IMR-90 (cell line): ENCODE results near the gene ZNHIT1. TPM values are rescaled to one million over a fixed set of nuclear protein-coding genes. Genes with fewer than 3 reads are reported as not detected.
A peak's percentile ranks its signal among the peaks of the same experiment; 100 is the strongest.

Source experiments
- ATAC-seq: fragments of 200-7000 bp; cut with Tn5 transposase; 2 replicates; pipeline ENCODE4 v1.9.1; 2020; ENCODE audit warnings: low read depth, mild to moderate bottlenecking, moderate library complexity
- BruUV-seq: library from RNA; stranded (reverse); fragments of 400-500 nt; replicated peaks from 2 replicates; lab custom pipeline; 2021; lab: Mats Ljungman, UMichigan
- CTCF ChIA-PET: fragments of 300-600 bp; formaldehyde crosslinking; extraction: SDS; loops from one replicate; lab custom pipeline; 2021; ENCODE audit warnings: antibody characterized with exemption; lab: Yijun Ruan, JAX
- POLR2A ChIA-PET: fragments of 300-600 bp; sonication (Branson Sonifier 250); formaldehyde crosslinking; loops from one replicate; lab custom pipeline; 2022; ENCODE audit warnings: antibody characterized with exemption; ENCODE audit not compliant: unreplicated experiment; lab: Charles Lee
- DNase-seq: peaks from one replicate; pipeline ENCODE4 v3.0.0; 2013
- H2AFZ ChIP-seq: replicated peaks from 2 replicates; pipeline ENCODE3; 2013; ENCODE audit warnings: low read length, mild to moderate bottlenecking; ENCODE audit not compliant: poor library complexity
- H2AK5ac ChIP-seq: 2 replicates; pipeline ENCODE4 v1.6.1; 2013; ENCODE audit warnings: low read depth, low read length, inconsistent platforms
- H2AK9ac ChIP-seq: replicated peaks from 2 replicates; pipeline ENCODE3; 2013; ENCODE audit warnings: mild to moderate bottlenecking, low read depth, low read length, moderate library complexity; ENCODE audit not compliant: poor library complexity
- H2BK120ac ChIP-seq: 2 replicates; pipeline ENCODE4 v1.6.1; 2013; ENCODE audit warnings: low read depth, low read length, inconsistent platforms
- H2BK15ac ChIP-seq: 3 replicates; pipeline ENCODE4 v1.6.1; 2013; ENCODE audit warnings: low read depth, low read length, inconsistent platforms
- H2BK20ac ChIP-seq: 2 replicates; pipeline ENCODE4 v1.6.1; 2013; ENCODE audit warnings: low read depth, mild to moderate bottlenecking, inconsistent platforms, low read length, moderate library complexity
- H2BK5ac ChIP-seq: 2 replicates; pipeline ENCODE4 v1.6.1; 2013; ENCODE audit warnings: mild to moderate bottlenecking, low read depth, low read length, inconsistent platforms; ENCODE audit not compliant: poor library complexity, severe bottlenecking
- H3K14ac ChIP-seq: replicated peaks from 2 replicates; pipeline ENCODE4 v1.6.1; 2013; ENCODE audit warnings: low read depth, low read length, inconsistent platforms
- H3K18ac ChIP-seq: 2 replicates; pipeline ENCODE4 v1.6.1; 2013; ENCODE audit warnings: low read depth, low read length, control low read depth
- H3K23ac ChIP-seq: 2 replicates; pipeline ENCODE4 v1.6.1; 2013; ENCODE audit warnings: low read depth, low read length, inconsistent platforms
- H3K27ac ChIP-seq: 2 replicates; pipeline ENCODE4 v1.5.1; 2013; ENCODE audit warnings: mild to moderate bottlenecking, control low read depth, low read length; ENCODE audit not compliant: insufficient read depth
- H3K27me3 ChIP-seq: 2 replicates; pipeline ENCODE4 v1.6.1; 2013; ENCODE audit warnings: low read length; ENCODE audit not compliant: control insufficient read depth, insufficient read depth
- H3K36me3 ChIP-seq: 2 replicates; pipeline ENCODE4 v1.6.1; 2013; ENCODE audit warnings: low read length, mixed read lengths; ENCODE audit not compliant: control insufficient read depth, insufficient read depth
- H3K4ac ChIP-seq: 2 replicates; pipeline ENCODE4 v1.6.1; 2013; ENCODE audit warnings: low read depth, low read length, inconsistent platforms
- H3K4me1 ChIP-seq: 2 replicates; pipeline ENCODE4 v1.6.1; 2013; ENCODE audit warnings: low read length, mixed read lengths; ENCODE audit not compliant: control insufficient read depth, insufficient read depth
- H3K4me2 ChIP-seq: 2 replicates; pipeline ENCODE4 v1.6.1; 2013; ENCODE audit warnings: low read depth, mild to moderate bottlenecking, control low read depth, low read length, moderate library complexity
- H3K4me3 ChIP-seq: 2 replicates; pipeline ENCODE4 v1.5.1; 2013; ENCODE audit warnings: low read depth, mild to moderate bottlenecking, control low read depth, low read length, moderate library complexity; ENCODE audit not compliant: insufficient read depth
- H3K56ac ChIP-seq: 2 replicates; pipeline ENCODE4 v1.6.1; 2013; ENCODE audit warnings: low read length, inconsistent platforms; ENCODE audit not compliant: insufficient read depth; ENCODE audit errors: extremely low read depth
- H3K79me1 ChIP-seq, 2 experiments: 2 replicates each; pipeline ENCODE4 v1.6.1; 2013; ENCODE audit warnings: low read length in 2 of 2, inconsistent platforms in 1 of 2, low read depth in 1 of 2
- H3K9ac ChIP-seq: 2 replicates; pipeline ENCODE4 v1.6.1; 2013; ENCODE audit warnings: low read depth, low read length, control low read depth
- H3K9me1 ChIP-seq: 2 replicates; pipeline ENCODE4 v1.6.1; 2013; ENCODE audit warnings: low read length, inconsistent platforms; ENCODE audit not compliant: insufficient read depth
- H3K9me3 ChIP-seq: 2 replicates; pipeline ENCODE4 v1.6.1; 2013; ENCODE audit warnings: low read length; ENCODE audit not compliant: control insufficient read depth, insufficient read depth
- H4K20me1 ChIP-seq: 2 replicates; pipeline ENCODE4 v1.6.1; 2013; ENCODE audit warnings: low read length, inconsistent platforms; ENCODE audit not compliant: insufficient read depth
- H4K5ac ChIP-seq: 2 replicates; pipeline ENCODE4 v1.6.1; 2013; ENCODE audit warnings: mild to moderate bottlenecking, low read depth, low read length, control low read depth
- H4K8ac ChIP-seq, 2 experiments: 2 replicates each; pipeline ENCODE4 v1.6.1; 2013; ENCODE audit warnings: low read depth in 2 of 2, low read length in 2 of 2, control low read depth in 1 of 2, inconsistent platforms in 1 of 2
- H4K91ac ChIP-seq: 2 replicates; pipeline ENCODE4 v1.6.1; 2013; ENCODE audit warnings: low read depth, low read length, inconsistent platforms; ENCODE audit not compliant: insufficient read depth
- BHLHE40 ChIP-seq: fragments of 150-350 bp; IDR thresholded peaks from 2 replicates; pipeline ENCODE4 v1.6.1; 2016; ENCODE audit warnings: mild to moderate bottlenecking, low read depth, low read length
- CEBPB ChIP-seq: IDR thresholded peaks from 2 replicates; pipeline ENCODE4 v1.6.1; 2012; ENCODE audit warnings: low read depth, low read length, improper control_type of control experiment
- CHD1 ChIP-seq: IDR thresholded peaks from 2 replicates; pipeline ENCODE4 v1.6.1; 2012; ENCODE audit warnings: low read depth, low read length, improper control_type of control experiment
- CTCF ChIP-seq: conservative IDR thresholded peaks from 2 replicates; pipeline ENCODE4 v1.5.1; 2012; ENCODE audit warnings: mild to moderate bottlenecking, low read depth, low read length, improper control_type of control experiment
- ELK1 ChIP-seq: fragments of 150-350 bp; IDR thresholded peaks from 2 replicates; pipeline ENCODE4 v1.6.1; 2016; ENCODE audit warnings: low read depth, mild to moderate bottlenecking, low read length, moderate library complexity, borderline replicate concordance
- FOS ChIP-seq: fragments of 150-350 bp; IDR thresholded peaks from 2 replicates; pipeline ENCODE4 v1.6.1; 2016; ENCODE audit warnings: low read depth, low read length
- MAFK ChIP-seq: IDR thresholded peaks from 2 replicates; pipeline ENCODE4 v1.6.1; 2012; ENCODE audit warnings: low read depth, low read length, improper control_type of control experiment
- MAZ ChIP-seq: IDR thresholded peaks from 2 replicates; pipeline ENCODE4 v1.6.1; 2012; ENCODE audit warnings: low read depth, mild to moderate bottlenecking, low read length, improper control_type of control experiment, moderate library complexity, borderline replicate concordance
- MXI1 ChIP-seq: IDR thresholded peaks from 2 replicates; pipeline ENCODE4 v1.6.1; 2012; ENCODE audit warnings: low read depth, mild to moderate bottlenecking, low read length, moderate library complexity, borderline replicate concordance
- NFE2L2 ChIP-seq: fragments of 150-350 bp; IDR thresholded peaks from 2 replicates; pipeline ENCODE4 v1.6.1; 2016; ENCODE audit warnings: low read depth, mild to moderate bottlenecking, low read length
- POLR2A ChIP-seq: IDR thresholded peaks from 2 replicates; pipeline ENCODE4 v1.6.1; 2012; ENCODE audit warnings: mild to moderate bottlenecking, low read depth, low read length
- RAD21 ChIP-seq: IDR thresholded peaks from 2 replicates; pipeline ENCODE4 v1.6.1; 2012; ENCODE audit warnings: low read length, improper control_type of control experiment
- RCOR1 ChIP-seq: IDR thresholded peaks from 2 replicates; pipeline ENCODE4 v1.6.1; 2012; ENCODE audit warnings: mild to moderate bottlenecking, low read length, improper control_type of control experiment; ENCODE audit not compliant: insufficient replicate concordance
- RFX5 ChIP-seq: IDR thresholded peaks from 2 replicates; pipeline ENCODE4 v1.8.0; 2012; ENCODE audit warnings: low read depth, mild to moderate bottlenecking, low read length, moderate library complexity
- SMC3 ChIP-seq: fragments of 150-350 bp; IDR thresholded peaks from 2 replicates; pipeline ENCODE4 v1.6.1; 2016; ENCODE audit warnings: low read depth, mild to moderate bottlenecking, antibody characterized with exemption, low read length, moderate library complexity
- USF2 ChIP-seq: fragments of 150-350 bp; IDR thresholded peaks from 2 replicates; pipeline ENCODE4 v1.6.1; 2017; ENCODE audit warnings: mild to moderate bottlenecking, antibody characterized with exemption, low read length, low read depth
- WGBS, 2 experiments: methylation state at CpG; one replicate each; pipeline versions ENCODE4 v1.1.5 to v1.1.7; 2013; ENCODE audit warnings: missing lambda C conversion rate in 2 of 2; ENCODE audit not compliant: insufficient read length in 1 of 2; ENCODE audit errors: extremely low coverage in 2 of 2; 5-methylcytosine and 5-hydroxymethylcytosine counted together
- dilution Hi-C: fragments of 300-500 bp; cut with HindIII; formaldehyde crosslinking; loops from one replicate; pipeline ENCODE4 v1.14.3; 2018; ENCODE audit warnings: low sequenced_read_pairs; ENCODE audit not compliant: unreplicated experiment
- in situ Hi-C: fragments of 300-500 bp; cut with MboI; formaldehyde crosslinking; loops from 3 replicates; pipeline ENCODE4 v1.14.3; 2019; ENCODE audit warnings: low sequenced_read_pairs, inconsistent platforms, mixed read lengths
- intact Hi-C: fragments of 100-400 bp; cut with micrococcal nuclease; formaldehyde crosslinking; loops from 2 replicates; pipeline ENCODE4 v1.10.0; 2022
- polyA plus RNA-seq, 3 experiments: library from polyadenylated mRNA; depleted of rRNA; stranded (reverse); fragments of >200 nt; gene quantifications; 2 replicates each; pipeline ENCODE4 v1.2.3, GENCODE V29; 2012; ENCODE audit warnings: low replicate concordance in 1 of 3
- total RNA-seq: library from RNA; depleted of rRNA; stranded (reverse); fragments of >200 nt; gene quantifications from 2 replicates; pipeline ENCODE4 v1.2.3, GENCODE V29; 2012

The ZNHIT1 gene
- total and polyA plus RNA-seq, 2 of the 4 experiments (the other 2 are of a cell fraction), result 31.7 to 47.1 TPM

GRCh38 chr7:101173752-101174244, 44.2 kb upstream of the ZNHIT1 start:
- peaks cover 6% of the 10 kb centered on the region for H3K9me1 ChIP-seq
- H3K9ac ChIP-seq, result no peak overlapping the region
- no peak overlapping the region for H4K91ac ChIP-seq
- 5% methylated on average over 10 of the region's 16 CpGs; no CpG with 5 or more reads in 1 of the 2 experiments for WGBS, 2 experiments
- H4K5ac ChIP-seq, result no peak overlapping the region
- peaks cover 86% of the 10 kb centered on the region for H3K27me3 ChIP-seq
- no peak overlapping the region for H3K27ac ChIP-seq
- no peak overlapping the region for H3K14ac ChIP-seq
- no peak overlapping the region for H3K23ac ChIP-seq
- no peak overlapping the region for H3K56ac ChIP-seq
- no peak for TF ChIP-seq CEBPB
- TF ChIP-seq ELK1, result no peak
- TF ChIP-seq SMC3, result no peak
- TF ChIP-seq MAZ, result no peak
- no peak for TF ChIP-seq POLR2A
- no peak for TF ChIP-seq CHD1
- no peak for TF ChIP-seq BHLHE40
- TF ChIP-seq CTCF, result no peak
- no peak for TF ChIP-seq USF2
- TF ChIP-seq MXI1, result no peak
- no peak for TF ChIP-seq RFX5
- TF ChIP-seq FOS, result no peak
- no peak for TF ChIP-seq RAD21
- TF ChIP-seq NFE2L2, result no peak
- no peak for TF ChIP-seq RCOR1
- no peak for TF ChIP-seq MAFK
- no peak overlapping the region for H2BK120ac ChIP-seq
- dilution Hi-C loops (no loop called here), in situ Hi-C loops (no loop called here), intact Hi-C loops (no loop called here)
- DNase-seq (no peak), ATAC-seq (peak; percentile 72)
- BruUV-seq, result no TSS peak
- H4K8ac ChIP-seq, result no peak overlapping the region
- H3K4me2 ChIP-seq, result peak overlapping the region; percentile 35; the same call in 1 of the 2 replicates
- H2AK9ac ChIP-seq, result no peak overlapping the region
- H3K9me3 ChIP-seq, result peaks cover 4% of the 10 kb centered on the region; the same call in 1 of the 2 replicates
- H3K36me3 ChIP-seq, result no peaks in the 10 kb centered on the region
- peaks cover 0 to 3% of the 10 kb centered on the region in 2 experiments; a peak in 1 of 4 replicates for H3K79me1 ChIP-seq
- H3K18ac ChIP-seq, result no peak overlapping the region
- H2BK20ac ChIP-seq, result no peak overlapping the region
- no peaks in the 10 kb centered on the region; the same call in 1 of the 2 replicates for H4K20me1 ChIP-seq
- H3K4me3 ChIP-seq, result no peak overlapping the region
- H3K4me1 ChIP-seq, result peaks cover 12% of the 10 kb centered on the region
- POLR2A ChIA-PET, result interaction anchor here (0.9 kb wide), 1 partner anchor 9 kb away, joined by 3 read pairs; the partner anchor contains the start of gene VGF
- no peak overlapping the region for H2AK5ac ChIP-seq
- H2BK15ac ChIP-seq, result no peak overlapping the region
- H2AFZ ChIP-seq, result peak overlapping the region; percentile 84
- no peak overlapping the region for H2BK5ac ChIP-seq
- no peak overlapping the region for H3K4ac ChIP-seq
- CTCF ChIA-PET, result no interaction called here
